Measurements from ENCODE around the gene MID1.

MID1 gene, protein sequence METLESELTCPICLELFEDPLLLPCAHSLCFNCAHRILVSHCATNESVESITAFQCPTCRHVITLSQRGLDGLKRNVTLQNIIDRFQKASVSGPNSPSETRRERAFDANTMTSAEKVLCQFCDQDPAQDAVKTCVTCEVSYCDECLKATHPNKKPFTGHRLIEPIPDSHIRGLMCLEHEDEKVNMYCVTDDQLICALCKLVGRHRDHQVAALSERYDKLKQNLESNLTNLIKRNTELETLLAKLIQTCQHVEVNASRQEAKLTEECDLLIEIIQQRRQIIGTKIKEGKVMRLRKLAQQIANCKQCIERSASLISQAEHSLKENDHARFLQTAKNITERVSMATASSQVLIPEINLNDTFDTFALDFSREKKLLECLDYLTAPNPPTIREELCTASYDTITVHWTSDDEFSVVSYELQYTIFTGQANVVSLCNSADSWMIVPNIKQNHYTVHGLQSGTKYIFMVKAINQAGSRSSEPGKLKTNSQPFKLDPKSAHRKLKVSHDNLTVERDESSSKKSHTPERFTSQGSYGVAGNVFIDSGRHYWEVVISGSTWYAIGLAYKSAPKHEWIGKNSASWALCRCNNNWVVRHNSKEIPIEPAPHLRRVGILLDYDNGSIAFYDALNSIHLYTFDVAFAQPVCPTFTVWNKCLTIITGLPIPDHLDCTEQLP

DNA sequence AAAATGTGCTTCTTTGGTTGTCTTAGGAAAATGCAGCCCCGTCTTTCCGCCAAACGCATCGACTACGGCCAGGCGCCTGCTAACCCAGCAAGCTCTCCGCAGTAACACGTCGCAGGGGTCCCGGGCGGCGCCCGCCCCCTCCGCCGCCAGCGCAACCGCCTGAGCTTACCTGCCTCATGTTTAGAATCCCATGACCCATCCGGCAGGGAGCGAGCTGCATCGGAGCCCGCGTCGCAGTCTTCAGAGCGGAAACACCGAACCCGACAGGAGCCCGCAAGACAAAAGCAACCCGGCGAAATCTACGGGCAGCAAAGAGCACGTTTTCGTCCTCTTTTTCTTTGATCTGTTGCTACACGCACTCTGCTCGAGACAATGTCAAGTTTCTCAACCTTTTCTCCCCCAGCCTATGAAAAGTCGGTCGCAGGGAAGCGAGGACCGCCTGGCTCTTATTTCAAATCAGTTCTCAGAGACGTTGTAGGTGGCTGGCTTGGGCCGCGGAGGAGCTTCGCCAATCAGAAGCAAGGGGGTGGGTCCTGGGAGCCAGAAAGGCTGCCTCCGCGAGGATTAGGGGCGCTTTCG, at the start of gene MID1:
Gene MID1, minus strand, starts transcription at position 465 of the 579 bp plus-strand sequence. CDS start 53,038 bp downstream, outside the sequence.
- DNase-seq (ENCODE audit: low spot score): no peak

DNA sequence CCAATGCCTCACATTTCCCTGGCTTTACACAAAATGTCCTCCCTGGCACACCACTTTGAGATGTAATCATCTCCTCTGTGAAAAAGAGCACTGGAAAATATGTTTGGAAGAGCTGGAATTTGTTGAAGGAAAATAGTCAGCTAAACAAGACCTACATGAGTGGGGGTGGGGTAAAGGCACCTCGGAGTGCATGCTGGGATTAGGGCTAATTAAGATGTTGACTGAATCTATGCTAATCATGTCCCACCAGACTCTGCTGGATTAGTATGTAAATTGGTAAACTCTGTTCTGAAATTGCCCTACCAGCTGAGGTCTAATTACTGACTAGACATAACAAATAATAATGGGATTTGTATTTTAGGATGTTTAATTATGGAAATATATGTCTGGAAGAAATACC, 46.8 kb upstream of the MID1 start:
- DNase-seq (ENCODE audit: low spot score): no peak

DNA sequence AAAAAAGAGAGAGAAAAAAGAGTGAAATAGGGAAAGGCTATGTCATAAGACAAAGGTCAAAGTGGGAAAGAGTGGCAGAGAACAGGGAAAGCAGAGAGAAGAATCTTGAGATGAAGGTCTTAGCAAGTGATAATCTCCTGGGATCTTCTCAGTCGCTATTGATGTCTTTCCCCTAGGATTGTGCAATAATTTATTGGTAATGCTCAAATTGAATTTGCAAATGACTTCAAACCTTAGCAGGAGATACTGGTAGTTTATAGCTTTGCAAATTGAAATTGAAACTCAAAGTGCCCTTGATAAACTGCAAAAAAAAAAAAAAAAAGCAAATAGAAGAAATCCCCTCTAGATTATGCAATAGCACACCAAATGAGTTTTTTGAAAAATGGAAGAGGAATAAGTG, 45.7 kb upstream of the MID1 start:
- no peak for DNase-seq (ENCODE audit: low spot score)

DNA sequence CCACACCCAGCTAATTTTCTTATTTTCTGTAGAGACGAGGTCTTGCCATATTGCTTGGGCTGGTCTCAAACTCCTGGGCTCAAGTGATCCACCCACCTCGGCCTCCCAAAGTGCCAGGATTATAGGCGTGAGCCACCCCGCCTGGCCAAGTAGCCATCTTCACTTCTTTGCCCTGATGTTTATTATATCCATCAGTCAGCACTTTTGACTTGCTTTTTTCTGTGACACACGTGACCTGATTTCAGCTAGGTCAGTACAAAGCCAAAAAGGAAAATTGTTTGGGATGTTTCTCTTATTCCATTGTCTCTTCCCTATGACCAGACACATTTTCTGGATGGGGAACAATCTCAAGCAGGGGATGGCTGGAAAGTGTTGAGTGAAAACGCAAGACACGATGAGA, 45.3 kb upstream of the MID1 start:
- no peak for DNase-seq (ENCODE audit: low spot score)

DNA sequence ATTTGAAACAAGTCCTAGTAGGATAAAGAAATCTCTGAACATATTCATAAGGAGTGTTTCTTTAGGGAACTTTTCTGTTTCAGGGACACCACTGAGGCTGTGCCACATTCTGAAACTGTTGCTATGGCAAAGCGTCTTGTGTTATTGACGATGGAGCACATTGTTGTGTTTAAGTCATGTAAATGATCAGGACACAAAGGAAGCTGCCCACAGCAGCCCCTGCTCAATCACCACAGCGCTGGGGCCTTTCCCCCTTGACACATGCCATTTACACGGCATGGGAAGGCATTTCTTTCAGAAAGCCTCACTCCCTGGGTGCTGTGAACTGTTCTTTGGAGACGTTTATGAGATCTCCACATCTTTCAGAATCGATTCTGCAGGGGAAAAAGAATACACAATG, 39.8 kb upstream of the MID1 start:
- DNase-seq (ENCODE audit: low spot score): no peak

DNA sequence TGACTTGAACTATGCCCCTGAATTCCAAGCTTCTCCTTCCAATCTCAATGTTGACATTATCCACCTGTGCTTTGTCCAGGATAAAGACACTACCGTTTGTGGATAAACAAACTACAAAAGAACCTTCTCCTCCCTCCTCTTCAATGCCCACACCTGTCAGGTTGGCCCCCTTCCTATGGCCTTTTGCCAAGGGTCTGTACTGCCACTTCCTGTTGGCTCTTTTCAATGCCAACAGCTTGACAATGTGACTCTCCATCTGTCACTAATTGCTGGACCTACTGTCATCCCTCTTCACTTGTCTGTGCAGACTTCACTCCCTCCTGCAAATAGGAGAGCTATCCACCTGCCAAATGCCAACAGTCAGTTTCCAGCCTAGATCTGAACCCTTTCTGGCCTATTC, 35.8 kb upstream of the MID1 start:
- DNase-seq (ENCODE audit: low spot score): no peak

DNA sequence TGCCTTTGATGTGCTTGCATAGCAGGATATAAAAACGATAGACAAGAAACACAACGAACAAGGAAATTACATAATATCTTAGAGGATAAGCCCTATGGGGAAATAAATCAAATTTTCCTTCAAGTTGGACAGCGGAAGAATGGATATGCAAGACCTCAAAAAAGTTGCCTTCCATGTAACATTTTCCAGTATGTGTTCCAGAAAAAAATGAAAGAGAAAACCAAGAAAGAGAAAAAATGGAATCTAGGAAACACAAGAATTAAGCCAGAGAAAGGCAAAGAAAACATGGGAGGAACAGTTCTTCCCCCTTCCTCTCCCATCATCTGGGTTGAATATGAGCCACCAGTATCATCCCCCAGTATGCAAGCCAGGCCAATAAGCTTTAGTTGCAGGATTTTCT, 34.6 kb upstream of the MID1 start:
- DNase-seq (ENCODE audit: low spot score): no peak

DNA sequence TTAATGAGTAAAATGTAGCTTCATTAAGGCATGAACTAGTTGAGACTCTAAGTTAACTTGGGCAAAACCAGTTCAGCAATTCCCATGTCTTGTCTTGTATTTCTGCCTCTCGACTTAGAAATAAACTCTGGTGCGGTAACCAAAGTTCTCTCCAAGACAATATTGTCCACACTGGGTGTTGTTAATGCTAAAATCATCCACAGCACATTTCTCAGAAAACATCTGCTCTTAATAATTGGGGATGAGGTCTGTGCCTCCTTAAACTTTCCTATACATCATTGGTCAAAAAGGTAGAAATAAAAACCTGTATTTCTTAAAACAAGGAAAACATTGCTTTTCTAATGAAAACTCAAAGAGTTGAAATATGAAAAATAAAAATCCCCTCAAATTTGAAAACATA, 32.9 kb upstream of the MID1 start:
- DNase-seq (ENCODE audit: low spot score): no peak

DNA sequence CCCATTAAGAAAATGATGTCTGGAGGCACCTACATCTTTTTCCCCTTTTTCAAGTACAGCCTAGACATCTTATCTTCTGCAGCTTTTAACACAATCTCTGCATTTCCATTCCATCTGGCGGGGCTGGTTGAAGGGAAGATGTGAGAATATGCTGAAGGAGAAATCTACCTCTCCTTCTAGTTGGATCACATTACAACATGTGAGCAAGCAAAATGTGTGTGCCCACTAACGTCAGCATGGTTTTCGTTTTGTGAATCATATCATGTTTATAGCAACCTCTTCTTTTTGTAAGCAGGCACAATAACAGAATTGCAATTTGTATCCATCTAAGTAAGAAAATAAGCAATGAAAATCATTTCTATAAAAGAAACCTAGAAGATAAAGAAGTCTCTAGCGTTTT, 28.9 kb upstream of the MID1 start:
- DNase-seq (ENCODE audit: low spot score): no peak

DNA sequence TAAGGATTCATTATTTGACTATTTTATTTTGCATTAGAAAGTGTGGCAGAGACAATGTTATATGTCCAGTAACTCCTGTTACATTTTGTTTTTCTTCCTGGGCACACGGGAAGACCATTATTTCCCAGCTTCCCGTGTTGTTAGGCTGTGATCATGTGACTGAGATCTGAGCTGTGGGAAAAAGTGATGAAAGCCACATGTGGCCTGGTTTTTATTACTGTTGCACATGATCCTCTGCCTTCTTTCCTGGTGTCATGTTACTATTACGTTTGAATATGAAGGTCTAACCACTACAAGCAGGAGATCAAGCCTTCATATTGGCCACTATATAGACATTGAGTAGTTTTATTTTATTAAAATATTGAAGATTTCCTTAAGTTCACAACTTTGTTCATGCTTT, 28.2 kb upstream of the MID1 start:
- no peak for DNase-seq (ENCODE audit: low spot score)

DNA sequence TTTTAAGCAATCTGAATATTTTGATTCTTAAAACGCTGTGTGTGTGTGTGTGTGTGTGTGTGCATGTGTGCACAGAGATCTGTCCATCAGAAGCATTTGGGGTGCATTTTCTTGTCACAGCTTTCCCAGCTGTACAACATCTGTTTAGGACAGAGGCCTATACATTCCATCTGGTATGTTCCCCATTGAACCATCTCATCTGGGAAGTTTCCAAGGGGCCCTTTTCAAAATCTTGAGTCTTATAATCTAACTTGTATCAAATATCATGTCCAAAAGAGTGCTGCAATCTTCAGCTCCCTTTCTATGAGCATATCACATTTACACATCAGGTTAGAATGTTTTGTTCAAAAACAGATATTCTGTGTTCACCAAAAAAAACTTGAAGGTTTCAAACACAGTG, 16.5 kb upstream of the MID1 start:
- DNase-seq (ENCODE audit: low spot score): no peak

DNA sequence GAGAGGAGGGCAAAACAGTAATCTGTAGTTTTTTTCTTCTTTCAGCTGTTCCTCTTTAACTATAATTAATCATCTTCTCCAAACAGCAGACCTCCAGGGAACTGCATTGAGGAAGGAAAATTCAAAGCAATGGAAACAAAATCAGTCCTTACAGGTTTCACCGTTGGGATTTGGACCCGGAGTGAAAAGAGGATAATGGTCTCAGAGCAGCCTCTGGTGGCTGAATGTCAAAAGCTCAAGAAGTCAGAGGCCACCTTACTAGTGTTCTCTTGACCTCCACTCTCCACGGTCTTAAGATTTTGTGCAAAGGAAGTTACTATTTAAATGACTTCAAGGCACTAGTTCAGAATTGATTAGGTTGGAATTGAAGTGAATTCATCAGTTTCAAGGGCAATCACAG, 16.0 kb upstream of the MID1 start:
- peak; percentile 13 for DNase-seq (ENCODE audit: low spot score)

DNA sequence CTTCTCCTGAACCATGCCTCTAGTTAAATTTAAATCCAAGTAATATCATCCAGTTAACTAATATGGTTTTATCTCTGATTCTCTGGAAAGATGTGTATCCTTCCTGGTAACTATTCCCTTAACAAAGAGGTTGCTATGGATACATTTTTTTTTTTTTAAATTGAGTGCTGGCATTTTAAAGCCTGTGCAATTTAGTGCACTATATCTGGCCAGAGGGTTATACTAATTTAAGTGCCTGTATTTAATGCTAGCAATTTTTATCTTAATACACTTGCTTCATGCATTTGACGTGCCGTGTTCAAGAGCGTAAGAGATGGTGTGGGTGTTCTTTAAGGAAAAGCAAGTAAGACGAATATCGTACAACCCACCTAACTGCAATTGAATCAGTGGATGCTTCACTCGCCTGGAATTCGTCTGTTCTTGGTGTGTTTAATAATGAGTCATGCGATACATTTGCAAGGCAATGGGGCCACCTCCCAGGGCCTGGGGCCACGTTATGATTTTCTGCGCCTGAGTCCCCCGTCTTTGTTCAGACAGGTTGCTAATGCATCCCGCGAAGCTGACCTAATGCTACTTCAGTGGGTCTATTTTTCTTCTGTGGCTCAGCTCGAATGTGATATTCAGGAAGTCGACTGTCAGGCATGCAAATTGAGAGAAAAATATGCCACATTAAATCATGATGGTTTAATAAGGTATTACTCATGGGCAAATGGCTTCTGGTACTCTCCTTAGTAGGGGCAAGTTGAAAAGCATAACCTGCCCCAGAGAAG, 14.2 kb upstream of the MID1 start:
- no peak for DNase-seq (ENCODE audit: low spot score)

DNA sequence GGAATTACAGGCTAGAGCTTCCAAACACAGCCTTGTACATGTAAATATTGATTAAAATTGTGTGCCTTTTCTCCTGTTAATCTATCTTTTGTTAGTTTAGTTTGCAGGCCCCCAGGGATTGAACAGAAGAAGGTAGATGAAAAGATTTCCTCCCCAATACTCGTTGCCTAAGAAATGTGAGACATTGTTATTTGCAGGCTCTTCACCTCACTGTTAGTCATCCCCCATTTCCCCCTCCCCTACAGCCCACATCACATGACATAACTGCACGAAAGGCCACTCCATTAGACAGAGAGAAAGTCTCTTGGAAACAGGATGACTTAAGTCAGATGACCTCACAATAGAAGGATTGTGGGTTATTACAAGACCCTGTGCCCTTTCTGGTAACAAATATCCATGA, 13.3 kb upstream of the MID1 start:
- no peak for DNase-seq (ENCODE audit: low spot score)

DNA sequence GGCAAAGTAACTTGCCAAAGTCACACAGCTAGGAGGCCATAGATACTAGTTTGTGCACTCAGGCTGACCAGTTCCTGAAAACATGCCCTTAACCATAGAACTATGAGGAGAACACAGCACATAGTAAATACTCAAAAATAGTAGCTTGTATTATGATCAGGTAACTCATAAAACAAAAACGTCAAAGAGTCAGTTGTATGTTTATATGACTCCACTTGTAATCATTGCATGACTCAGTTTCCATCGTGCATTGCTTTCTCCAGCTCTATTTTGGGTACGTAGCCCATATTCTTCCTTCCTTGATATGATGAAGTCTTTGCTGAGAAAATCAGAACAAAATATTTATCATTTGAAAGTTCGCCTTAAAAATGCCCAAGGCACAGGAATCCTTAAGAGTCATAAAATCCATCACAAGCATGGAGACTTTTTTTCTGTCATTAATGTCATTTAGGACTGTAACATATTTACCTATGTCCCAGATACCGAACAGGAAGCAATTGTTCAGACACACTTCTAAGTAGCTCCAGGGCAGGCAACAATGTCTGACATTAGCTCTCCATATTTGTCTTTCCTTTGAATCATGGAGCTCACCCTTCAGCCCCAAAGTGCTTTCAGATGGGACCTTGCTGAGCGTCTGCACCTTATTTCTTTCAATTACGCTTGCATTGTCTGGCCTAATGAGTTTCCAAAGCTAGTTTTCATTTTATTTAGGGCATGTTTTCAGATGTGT, 11.2 kb upstream of the MID1 start:
- DNase-seq (ENCODE audit: low spot score): no peak

DNA sequence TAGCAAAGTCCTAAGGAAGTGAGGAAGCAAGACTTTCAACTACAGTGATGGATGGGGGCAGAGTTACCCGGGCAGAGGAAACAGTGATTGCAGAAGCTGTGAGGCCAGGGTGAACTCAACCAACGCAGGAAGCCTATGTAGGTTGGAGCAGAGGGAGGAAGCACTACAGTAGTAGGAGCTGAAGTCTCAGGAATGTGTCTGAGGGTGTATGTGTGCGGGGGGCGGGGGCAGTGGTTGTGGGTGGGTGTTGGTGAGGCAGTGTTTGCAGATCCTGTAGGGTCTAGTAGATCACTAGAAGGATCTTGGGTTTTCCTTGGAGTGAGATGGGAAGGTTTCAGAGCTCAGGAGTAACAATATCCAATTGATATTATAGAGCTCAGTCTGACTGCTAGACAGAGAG, 9.9 kb upstream of the MID1 start:
- DNase-seq (ENCODE audit: low spot score): no peak

DNA sequence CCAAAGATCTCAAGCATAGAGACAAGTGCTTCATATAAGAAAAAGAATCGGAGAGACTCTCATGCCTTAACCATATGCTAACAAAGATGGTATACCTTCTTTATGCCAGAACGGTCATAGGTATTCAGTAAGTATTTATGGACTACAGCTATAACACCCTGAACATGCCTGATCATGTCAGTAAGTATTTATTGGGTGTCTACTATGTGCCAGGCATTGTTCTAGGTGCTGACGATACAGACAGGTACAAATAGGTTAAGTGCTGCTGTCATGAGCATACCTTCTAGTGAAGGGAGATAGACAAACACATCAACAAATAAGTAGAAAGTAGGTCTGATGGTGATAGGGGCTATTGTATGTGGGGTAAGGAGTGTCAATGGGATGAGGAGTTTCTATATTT, 9.5 kb upstream of the MID1 start:
- no peak for DNase-seq (ENCODE audit: low spot score)

DNA sequence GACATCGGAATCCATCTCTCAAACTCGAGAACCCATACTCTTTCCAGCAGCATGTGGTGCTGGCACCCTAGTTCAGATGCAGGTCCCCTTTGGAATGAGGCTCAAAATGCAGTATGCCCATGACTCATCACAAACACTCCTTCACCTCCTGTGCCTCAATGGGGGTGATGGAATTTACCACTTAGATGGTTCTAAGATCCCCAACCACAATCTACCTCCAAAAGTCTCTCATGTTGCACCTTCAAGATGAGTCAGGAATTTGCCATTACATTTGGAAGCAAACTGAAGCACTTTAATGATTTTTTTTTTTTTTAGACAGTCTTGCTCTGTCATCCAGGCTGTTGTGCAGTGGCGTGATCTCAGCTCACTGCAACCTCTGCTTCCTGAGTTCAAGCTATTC, 8.5 kb upstream of the MID1 start:
- DNase-seq (ENCODE audit: low spot score): no peak

DNA sequence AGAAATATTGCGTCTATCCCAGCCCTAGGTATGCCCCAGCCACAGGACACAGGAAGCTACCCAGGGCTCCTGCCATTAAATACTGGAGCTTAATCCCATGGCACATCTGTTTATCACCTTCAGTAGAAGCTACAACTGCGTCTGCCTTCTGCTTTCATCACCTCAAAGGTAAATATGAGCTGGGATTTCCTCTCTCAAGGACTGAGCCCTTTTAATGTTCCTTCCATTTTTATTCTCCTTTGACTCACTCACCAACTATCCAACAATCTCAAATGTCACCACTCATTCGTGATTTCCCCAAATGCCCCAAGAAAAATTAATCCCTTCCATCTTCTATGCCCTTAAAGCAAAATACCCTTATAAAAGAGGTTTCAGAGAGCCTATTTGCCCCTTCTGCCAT, 1.8 kb upstream of the MID1 start:
- DNase-seq (ENCODE audit: low spot score): no peak

DNA sequence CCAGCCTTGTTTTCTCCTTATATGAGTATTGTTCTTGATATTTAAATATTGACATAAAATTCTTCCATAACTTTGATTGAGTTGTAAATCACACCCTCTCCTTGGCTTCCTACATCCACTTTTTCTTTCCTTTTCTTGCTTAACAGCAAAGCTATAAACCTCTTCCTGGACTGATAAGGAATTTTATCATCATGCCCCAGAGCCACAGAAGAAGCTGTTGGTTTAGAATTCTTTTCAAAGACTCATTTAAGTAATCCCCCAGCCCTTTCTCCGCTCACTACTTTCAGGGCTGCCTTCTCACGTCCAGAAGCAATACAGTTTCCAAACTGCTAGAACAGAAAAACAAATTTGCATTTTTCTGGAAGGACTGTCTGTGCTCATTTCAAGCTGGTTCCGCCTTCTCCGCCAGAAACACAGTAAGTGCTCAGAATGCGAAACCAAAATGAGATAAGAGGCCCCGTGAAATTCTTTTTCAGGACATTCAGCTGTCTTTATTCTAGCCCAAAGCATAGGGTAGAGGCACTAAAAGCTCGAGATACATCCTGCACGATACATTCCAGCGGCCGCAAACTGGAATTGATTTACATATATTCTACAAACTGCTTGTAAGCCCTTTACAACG, 849 bp downstream of the MID1 start:
- no peak for DNase-seq (ENCODE audit: low spot score)

DNA sequence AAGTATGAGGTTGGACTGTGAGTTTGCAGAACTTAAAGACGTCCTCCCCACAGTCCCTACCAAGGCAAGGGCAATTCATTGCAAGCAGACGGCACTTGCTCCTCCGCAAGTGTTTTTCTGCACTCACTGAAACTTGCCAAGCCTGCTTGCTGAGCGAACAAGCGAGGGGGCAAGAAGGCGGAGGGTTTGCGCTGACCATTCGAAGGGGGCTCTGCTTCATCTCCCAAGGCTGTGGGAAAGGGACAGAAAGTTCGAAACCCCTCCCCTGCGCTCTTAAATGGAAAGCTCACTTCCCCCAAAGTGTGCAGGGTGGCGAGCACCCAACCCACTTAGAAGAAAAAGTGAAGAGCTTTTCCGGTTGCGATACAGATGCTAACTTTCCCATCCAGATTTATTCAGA, 1.4 kb downstream of the MID1 start:
- no peak for DNase-seq (ENCODE audit: low spot score)

DNA sequence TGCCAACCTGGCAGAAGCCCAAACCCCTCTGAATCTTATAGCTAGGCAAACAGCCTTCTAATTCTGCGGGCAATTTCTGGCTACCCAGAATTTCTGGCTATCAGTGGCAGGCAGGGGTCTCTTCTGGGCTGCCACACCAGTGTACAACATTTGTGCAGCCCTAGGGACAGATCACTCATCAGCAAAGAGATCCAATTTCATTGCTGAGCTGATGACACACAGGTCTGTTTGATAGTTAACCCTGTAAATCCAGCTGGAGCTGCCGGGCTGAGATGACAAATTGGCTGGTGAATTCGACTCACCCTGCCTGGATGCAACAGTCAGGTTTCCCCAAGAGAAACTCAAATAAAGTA, 2.4 kb downstream of the MID1 start:
- no peak for DNase-seq (ENCODE audit: low spot score)

Data from HuH-7 (cell line).